GM19452 (cell line): Measurements from ENCODE around the gene SCRN1.
"Not testable (repeated sequence)": the region's sequence is repeated elsewhere in the genome, so short reads cannot be mapped to it uniquely, and the experiment has no call there.

ENCODE experiments used
- ATAC-seq: cut with Tn5 transposase; IDR thresholded peaks from one replicate; pipeline ENCODE4 v1.9.1; 2021; ENCODE audit not compliant: unreplicated experiment

Gene SCRN1

GRCh38 chr7:29893351-29893965, 96.1 kb downstream of the SCRN1 start:
- no peak for ATAC-seq

GRCh38 chr7:29892231-29892630, 97.4 kb downstream of the SCRN1 start:
- ATAC-seq: no peak

GRCh38 chr7:29891766-29892165, 97.8 kb downstream of the SCRN1 start:
- no peak for ATAC-seq

- not testable (repeated sequence) for ATAC-seq
Measured at GRCh38 chr7:29890786-29891185, 98.8 kb downstream of the SCRN1 start.

GRCh38 chr7:29890251-29890650, 99.3 kb downstream of the SCRN1 start:
- ATAC-seq: no peak

- ATAC-seq: no peak
Measured at GRCh38 chr7:29889288-29889687, 100.3 kb downstream of the SCRN1 start.

GRCh38 chr7:29888006-29888405, 101.6 kb downstream of the SCRN1 start:
- ATAC-seq: no peak

GRCh38 chr7:29886827-29887226, 102.8 kb downstream of the SCRN1 start:
- ATAC-seq: no peak

GRCh38 chr7:29885626-29886025, 104.0 kb downstream of the SCRN1 start:
- ATAC-seq: no peak

GRCh38 chr7:29884399-29885272, 105.0 kb downstream of the SCRN1 start:
- ATAC-seq: no peak

GRCh38 chr7:29883462-29884398, 105.9 kb downstream of the SCRN1 start:
- no peak for ATAC-seq

- ATAC-seq: no peak
Measured at GRCh38 chr7:29882481-29882880, 107.1 kb downstream of the SCRN1 start.

GRCh38 chr7:29881724-29882123, 107.9 kb downstream of the SCRN1 start:
- no peak for ATAC-seq

- ATAC-seq: no peak
Measured at GRCh38 chr7:29879609-29880008, 110.0 kb downstream of the SCRN1 start.

- no peak for ATAC-seq
Measured at GRCh38 chr7:29878081-29878688, 111.4 kb downstream of the SCRN1 start.

GRCh38 chr7:29877196-29877595, 112.4 kb downstream of the SCRN1 start:
- ATAC-seq: no peak

- no peak for ATAC-seq
Measured at GRCh38 chr7:29875741-29876140, 113.9 kb downstream of the SCRN1 start.

- no peak for ATAC-seq
Measured at GRCh38 chr7:29873644-29874294, 115.8 kb downstream of the SCRN1 start.

GRCh38 chr7:29871787-29872398, 117.7 kb downstream of the SCRN1 start:
- ATAC-seq: no peak
